Stimulated activated CD8-positive, alpha-beta memory T cell treated with anti-CD3 and anti-CD28 coated beads, Interleukin-12 subunit alpha, Interleukin-12 subunit beta, amount 100 ng/mL, for 1 hour (primary cell): ENCODE measurements around the gene GABRA4.

Source experiments
- DNase-seq: peaks from one replicate; pipeline ENCODE4 v3.0.0-alpha.2; 2020; ENCODE audit warnings: low read depth

GABRA4 gene

DNA sequence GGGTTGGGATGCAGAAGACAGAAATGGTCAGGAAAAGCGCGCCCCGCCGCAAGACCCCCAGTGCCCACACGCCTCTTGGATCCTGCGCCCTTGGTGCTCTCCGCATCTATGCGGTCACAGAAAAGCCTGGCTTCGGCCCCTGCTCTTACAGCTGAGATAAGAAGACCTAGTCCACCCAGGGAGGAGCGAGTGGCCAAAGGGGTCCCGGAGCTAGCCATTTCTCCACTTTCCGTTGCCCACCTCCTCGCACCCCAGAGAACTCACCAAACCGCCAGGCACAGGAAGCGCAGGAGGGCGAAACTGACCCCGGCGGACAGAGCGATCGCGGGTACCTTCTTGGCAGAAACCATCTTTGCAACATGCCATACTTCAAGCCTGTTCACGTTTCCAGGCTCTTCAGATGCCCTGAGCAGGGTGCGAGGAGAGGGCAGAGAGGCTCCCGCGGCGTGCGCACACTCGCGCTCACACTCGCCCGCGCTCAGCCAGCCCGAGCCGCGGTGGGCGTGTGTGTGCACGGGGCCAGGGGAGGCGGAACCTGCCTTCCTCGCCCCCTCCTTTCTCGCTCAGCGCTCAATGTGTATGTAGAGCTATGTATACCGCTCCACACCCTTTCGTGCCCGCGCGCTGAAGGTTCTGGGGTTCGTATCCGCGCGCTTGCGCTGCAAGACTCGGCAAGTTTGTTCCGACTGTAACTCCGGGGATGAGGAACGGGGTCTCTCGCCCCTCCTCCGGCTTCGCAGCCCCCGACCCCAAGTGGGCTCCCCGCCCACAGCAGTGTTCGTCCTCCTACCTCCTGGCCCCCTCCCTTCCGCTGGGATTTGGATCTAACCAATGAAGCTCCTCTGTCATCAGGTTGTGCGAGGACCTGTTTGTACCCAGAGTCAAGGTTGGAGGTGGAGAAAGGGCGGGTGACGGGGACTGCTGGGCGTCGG is at the start of gene GABRA4:
TSS of gene GABRA4 (minus strand) at position 507 of the 932 bp plus-strand sequence. CDS start at position 350, 157 bp downstream.
- DNase-seq: no peak

DNA sequence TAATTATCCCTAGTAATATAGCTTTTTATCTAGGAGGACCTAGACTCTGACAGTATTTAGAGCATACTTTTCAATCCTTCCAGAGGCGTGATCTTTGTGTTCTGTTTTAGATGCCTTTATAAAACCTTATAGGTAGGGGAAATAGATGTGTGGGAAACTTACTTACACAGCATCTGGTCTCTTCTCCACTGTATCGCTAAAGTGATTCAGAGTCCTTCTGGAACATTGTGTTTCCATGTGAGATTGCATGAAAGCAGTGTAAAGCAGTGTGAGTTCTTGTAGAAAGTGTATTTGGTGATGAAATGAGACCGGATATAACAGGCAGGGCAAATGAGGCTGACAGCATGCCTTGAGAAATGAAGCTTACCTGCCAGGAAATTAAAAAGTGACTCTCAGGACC is 47.4 kb upstream of the GABRA4 start:
- no peak for DNase-seq

DNA sequence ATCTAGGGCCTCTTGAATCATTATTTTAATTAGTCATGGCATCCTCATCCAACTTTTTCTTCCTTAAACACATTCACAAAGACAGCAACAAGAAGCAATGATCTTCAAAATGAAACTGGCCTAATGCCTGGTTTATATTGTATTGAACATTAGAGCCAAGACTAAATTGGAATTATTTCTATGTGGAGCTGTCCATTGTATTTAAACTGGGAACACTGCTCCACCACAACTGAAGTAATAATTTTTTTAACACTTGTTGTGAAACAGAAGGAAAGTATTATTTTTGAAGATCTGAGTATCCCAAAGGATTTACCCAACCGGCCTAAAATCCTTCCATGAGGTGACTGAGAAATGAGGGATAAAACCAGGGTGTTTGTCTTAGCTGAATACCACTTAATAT is 44.9 kb upstream of the GABRA4 start:
- DNase-seq: no peak

DNA sequence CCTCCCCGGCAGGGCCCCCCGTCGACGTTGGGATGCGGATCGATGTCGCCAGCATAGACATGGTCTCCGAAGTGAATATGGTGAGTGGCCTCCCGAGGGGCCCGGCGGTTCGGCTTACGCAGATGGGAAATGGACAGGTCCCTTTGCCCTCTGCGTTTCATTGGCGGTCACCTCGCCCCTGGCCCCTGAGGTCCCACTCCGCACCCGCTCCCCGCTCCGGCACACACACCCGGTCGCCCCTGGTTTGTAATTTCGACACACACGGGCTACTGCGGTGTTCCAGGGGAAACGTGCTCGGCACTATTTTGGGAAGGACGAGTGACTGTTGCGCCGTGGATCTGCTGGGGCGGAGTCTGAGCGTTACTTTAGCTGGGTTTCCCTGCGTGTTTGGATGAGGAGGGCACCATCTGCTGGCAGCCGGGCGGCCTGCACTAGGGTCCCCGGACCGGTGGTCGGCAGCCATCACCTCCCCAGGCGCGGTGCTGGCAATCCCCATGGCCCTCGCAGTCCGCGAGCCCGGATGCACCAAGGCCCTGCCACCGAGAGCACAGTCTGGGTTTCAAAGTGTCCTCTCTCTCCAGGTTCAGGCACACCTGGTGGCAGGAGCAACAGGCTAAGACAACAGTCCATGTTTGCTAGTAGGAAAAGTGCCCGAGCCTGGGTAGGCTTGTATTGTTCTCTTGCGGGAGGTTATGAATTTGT is 39.2 kb upstream of the GABRA4 start:
- DNase-seq: no peak

DNA sequence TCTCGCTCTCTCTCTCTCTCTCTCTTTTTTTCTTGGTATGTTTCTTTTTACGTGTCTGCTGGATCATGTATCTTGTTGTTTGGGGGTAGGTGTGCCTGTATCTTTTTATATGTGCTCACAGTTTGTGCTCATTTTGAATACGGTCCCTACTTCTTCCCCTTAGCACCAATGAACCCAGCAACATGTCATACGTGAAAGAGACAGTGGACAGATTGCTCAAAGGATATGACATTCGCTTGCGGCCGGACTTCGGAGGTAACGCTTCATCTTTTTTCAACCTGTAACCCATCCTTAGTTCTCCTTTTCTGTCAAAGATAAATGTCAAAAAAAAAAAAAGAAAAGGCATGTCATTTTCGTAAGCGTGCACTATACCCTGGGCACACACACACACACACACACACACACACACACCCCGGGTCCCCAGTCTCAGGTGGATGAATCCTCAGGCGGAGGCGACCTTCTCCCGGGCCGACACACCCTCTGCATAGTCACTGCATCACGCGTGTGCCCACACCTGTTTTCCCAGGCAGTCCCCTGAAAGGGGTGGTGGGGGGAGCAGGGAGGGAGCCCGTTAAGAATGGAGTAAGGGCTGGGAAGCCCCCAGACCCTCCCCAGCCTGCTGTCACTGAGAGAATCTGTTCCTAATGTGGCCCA is 38.5 kb upstream of the GABRA4 start:
- no peak for DNase-seq

DNA sequence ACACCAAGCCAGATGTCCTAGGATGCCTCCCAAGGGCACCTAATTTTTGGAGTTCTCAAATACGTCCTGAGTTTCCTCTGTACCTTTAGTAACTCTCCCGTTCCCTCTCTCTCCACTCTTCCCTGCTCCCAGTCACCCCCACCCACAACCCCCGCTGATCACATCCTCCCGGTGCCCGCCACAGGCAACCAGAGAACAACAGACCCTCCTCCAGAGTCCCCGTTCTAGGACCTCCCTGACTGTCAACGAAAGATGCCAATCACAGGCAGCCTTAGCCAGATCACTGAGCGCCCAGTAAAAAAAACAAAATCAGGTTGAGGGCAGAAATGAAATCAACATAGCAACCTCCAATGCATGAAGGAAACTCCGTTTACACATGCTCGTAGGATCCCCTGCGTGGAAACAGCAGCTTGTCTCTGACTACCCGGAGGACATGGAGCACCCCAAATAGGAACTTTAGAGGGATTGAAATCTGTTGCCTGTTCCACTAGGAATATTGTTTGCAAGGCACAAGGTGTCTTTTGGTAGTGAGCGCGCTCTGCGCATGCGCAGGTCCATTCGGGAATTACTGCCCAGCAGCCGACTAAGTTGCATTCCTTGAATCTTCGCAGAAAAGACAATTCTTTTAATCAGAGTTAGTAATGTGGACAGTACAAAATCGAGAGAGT is 37.8 kb upstream of the GABRA4 start, which contains the start of gene GABRB1:
TSS of gene GABRB1 (plus strand) at position 557 of the 668 bp plus-strand sequence.
- DNase-seq: no peak

DNA sequence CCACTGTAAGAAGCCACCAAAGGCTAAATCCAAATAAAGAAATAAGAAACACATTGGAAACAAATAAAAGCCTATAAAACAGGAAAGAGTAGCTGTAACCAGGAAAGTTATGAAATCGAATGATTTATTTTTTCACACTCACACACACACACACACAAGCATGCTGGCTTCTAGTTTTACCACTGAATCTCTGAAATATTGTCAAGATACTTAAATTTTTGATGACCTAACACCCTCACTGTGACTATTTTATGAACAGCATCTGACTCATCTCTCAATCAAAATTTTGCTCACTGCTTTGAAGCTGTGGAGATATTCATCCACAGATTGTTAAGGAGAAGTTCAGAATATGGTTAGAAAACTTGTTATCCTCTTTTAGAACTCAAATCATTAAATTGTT is 24.1 kb upstream of the GABRA4 start:
- no peak for DNase-seq

DNA sequence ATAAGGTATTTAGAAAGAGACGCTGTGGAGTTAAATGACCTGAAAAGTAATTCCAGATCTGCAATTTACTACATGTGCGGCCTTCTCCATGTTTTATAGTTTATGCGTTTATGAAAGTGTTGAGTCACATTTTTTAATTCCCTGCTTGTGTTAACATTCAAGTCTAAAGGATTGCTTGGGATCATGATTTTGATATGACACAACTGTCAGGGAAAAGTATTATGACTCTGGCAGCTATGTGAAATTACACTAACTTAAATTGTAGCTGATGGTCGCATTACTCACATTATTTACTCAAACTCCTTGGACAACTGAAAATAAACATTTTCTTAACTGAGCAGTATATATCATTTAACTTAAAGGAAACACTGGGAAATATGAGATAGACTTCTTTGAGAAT is 23.7 kb upstream of the GABRA4 start:
- DNase-seq: no peak

DNA sequence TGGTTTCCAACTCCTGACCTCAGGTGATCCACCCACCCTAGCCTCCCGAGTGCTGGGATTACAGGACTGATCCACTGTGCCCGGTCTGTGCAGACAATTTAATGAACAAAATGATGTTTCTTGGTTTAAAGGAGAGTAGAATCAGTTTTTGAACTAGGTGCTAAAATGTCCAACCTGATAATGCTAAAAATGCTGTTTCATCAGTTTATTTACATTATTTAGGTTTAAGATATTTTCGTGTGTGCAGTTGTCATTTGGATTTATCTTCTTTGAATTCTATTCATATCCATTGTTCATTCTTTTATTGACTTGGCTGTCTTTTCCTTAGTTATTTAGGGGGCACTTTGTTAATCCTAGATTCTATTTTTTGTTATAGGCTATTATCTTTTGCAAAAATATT is 20.0 kb upstream of the GABRA4 start:
- DNase-seq: no peak

DNA sequence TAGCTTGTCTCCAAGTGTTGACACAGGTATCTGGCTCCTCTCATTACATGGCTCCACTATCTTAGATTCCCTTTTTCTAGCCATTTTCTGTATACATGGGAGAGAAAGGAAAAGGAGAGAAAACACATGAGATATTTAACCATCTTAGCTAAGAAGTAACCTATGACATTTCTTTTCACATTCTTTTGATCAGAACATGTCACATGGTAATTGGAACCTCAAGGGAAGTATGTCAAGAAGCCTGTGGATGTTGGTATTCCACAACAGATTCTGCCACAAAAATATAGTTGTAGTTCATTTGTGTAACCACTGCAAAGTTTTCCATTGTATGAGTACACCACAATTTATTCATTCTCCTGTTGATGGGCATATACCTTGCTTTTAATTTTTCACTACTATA is 19.3 kb upstream of the GABRA4 start:
- DNase-seq: no peak

DNA sequence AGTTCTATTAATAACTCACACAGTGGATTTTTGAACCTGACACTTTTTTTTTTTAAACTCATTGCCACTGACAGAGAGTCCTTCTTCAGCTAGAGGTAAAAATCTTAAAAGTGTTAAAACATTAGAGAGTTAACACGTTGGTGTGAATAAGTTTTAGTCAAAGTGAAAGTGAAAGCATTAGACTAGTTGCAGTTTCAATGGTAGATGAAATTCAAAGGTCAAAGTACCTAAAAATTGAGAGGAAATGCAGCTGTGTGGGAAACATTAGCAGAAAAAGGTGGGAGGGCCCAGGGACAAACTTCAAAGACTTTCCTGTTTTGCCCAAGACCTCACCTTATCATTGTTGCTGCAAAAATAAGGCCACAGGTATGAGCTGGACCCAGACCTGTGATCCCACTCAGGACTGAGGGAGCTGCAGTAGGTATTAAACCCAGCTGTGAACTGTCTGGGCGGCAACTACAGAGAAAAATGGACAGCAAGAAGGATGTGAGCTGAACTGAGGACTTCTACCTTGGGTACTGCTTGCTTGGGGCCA is 17.6 kb upstream of the GABRA4 start:
- DNase-seq: no peak

DNA sequence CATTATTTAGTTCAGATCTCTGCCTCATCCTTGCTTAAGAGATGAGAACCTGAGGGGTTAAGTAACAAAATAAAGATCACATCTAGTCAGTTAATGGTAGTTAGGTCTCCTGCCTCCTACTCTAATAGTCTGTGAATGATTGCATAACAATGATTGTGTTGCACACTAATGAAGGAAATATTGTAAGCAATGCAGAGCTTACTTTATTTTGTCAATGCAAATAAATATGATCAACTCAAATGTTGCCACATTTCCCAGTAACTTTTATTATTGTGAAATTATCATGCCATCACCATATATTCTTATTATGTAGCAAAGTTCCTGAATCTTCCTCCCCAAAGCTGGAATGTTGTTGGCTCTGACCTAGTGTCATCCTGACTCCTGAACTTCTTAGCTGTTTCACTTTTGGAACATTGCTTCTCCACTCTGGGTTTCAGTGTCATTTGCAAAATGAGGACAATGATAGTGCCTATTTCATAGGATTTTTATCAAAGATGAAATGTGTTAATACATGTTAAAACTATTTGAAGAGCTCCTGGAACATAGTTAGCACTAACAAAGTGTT is 17.0 kb upstream of the GABRA4 start:
- DNase-seq: no peak

DNA sequence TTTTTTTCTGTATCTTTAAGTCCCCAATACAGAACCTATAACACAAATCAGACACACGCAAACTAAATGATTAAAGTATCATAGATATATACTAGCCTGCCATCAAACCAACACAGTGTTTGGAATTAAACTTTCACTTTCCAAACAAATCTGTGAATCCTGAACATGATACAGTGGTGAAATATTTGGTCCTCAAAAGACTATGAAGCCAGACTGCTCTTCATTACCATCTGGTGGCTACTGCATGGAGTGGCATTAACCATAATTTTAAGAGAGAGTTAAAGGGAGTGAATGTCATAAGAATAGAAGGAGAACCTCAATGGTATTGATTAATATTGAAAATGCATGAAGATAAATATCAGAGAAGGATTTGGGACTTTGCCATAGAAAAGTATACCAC is 9.2 kb upstream of the GABRA4 start:
- no peak for DNase-seq

DNA sequence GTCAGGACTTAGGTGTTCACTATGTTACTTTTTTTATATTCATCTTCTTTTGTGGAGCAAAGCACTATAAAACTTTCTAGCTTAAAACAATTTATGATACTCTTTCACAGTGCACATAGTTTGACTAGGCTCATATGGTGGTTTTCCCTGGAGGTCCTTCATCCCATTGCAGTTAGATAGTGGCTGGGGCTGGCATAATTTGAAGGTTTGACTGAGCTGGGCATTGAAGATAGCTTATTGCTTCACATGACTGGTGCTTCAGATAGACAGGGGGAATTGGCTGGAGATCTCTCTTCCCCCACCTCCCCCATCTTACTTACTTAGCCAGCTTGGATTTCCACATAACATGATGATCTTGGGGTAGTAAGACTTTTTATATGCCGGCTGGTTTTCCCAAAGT is 7.0 kb upstream of the GABRA4 start:
- no peak for DNase-seq

DNA sequence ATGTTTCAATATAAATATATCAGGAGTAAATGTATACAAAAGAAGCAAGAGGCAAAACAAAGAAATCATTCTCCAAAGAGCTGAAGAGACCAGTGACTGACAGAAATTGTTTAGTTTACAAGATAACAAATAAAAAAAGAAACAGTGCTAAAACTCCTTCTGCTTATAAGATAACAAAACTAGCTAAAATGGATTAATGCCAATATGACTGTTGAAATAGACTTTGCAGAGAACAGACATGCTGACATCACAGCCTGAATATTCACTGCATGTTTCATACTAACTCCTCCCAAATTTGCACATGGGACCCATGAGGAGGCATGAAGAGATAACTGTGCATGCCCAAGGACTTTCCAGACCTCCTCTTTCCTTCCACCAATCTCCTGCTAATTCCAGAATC is 6.2 kb upstream of the GABRA4 start:
- DNase-seq: no peak

DNA sequence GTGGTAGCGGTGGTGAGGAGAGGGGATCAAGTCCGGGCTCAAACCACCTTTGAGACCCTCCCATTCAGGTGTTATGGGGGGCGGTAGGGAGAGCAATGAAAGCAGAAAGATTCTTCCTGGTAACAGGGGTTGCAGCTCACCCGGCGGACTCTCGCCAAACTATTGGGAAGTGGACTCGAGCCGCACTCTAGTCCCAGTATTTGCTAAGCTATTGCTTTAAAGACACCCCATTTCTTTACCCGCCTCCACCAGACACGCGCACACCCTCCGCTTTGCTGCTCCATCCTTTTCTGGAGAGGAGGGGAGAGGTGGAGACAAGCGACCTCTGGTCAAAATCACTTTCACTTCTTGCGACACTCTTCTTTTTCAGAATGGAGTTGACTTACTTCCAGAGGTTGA is 625 bp upstream of the GABRA4 start:
- no peak for DNase-seq

DNA sequence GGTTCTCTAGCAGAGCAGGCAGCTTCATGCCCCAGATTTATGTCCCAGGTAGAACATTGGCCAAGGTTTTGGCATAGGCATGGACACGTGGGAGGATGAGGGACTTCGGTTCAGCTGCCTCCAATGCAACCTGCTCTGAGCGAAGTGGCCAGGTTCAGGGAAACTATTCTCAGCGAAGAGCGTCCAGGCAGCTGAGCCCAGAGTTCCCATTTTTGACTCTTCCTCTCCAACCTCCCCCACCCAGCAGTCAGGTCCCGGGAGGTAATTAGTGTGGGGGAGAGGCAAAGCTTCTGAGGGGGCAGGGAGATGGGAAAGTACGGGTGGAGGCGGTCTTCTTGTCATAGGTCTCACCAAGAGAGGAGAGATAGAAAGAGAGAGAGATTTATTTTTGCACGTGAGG is 1.0 kb downstream of the GABRA4 start:
- no peak for DNase-seq

DNA sequence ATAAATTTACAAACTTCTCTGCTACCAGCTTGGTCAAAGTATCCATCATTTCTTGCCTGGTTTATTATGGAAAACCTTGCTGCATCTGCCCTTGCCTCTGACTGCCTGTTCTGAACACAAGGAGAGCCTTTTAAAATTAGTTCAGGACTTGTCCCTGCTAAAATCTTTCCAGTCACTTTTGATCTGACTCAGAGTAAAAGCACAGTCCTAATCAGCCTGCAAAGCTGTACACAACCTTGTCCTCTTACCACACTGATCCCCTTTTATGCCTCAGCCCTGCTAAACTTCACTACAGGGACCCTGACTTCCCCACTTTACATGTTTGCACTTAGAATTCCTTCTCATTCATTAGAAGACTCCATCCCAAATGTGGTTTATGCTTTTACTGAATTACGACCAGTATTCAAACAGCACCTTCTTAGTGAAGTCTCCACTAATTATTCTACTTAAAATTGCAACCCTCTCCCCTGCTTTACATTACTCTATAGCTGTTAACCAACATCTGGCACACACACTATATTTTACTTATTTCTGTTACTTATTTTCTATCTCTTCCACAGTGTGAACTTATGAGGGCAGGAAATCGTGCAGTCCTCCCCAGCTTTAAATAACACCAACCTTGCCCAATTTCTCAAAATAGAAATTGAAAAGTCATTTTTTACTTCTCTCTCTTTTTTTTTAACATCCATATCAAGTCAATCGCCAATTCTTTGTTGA is 6.3 kb downstream of the GABRA4 start:
- DNase-seq: no peak

DNA sequence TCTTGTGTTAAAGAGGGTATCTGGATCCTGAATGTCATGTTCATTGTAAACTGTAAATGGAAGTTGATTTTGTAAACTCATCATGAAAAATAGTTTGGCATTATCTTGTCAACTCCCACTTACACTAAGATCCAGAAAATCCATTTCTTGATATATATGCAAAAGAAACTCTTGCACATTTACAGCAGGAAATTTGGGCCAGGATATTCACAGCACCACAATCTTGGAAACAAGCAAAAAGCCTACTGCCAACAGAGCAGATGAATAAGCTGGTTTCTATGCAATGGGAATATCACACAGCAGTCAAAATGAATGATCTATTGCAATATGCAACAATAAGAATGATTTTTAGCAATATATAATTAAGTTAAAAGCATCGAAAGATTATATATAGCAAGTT is 8.6 kb downstream of the GABRA4 start:
- no peak for DNase-seq

DNA sequence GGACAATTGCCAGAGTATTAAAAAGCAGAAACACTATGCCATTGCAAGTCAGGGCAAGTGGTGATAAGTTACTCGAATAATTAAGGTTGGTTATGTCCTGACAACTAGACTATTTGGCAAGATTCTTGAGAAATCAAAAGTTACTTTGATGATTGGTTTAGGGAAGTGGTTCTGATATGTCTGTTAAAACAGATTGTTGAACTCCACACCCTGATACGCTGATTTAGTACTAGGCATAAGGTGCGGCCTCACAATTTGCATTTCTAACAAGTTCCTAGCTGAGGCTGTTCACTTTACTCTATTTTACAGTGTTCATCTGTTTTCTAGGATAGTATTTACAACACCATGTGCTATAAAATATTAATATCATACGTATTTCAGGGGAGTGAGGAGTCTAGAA is 12.5 kb downstream of the GABRA4 start:
- DNase-seq: no peak

DNA sequence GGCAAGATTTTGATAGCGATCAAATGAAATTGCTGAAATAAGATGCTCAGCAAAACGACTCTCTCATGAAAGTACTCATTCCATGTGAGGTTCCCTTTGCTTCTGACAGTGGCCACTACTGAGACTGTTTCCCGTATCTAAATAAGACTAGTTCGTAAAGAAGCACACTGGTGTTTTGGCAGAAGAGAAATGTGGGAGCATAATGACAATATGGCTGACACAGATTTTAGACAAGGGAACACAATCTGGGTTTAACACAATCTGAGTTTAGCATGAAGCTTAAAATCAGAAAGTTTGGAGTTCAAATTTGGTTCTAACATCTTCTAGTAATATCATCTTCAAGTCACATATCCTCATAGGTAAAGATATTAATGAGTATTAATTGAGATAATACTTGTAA is 13.7 kb downstream of the GABRA4 start:
- no peak for DNase-seq
